GM21423 (cell line): ENCODE data around the gene FOXO3B.
"Not testable (repeated sequence)": the region's sequence is repeated elsewhere in the genome, so short reads cannot be mapped to it uniquely, and the experiment has no call there.

Experiments
- ATAC-seq: cut with Tn5 transposase; IDR thresholded peaks from one replicate; pipeline ENCODE4 v1.9.1; 2021; ENCODE audit warnings: mild to moderate bottlenecking, moderate library complexity; ENCODE audit not compliant: unreplicated experiment

The FOXO3B gene

GRCh38 chr17:18681767-18682571 lies at the start of gene FOXO3B:
Gene FOXO3B, minus strand, starts transcription at chr17:18682314. Its CDS starts 663 bp downstream, at chr17:18681651.
- ATAC-seq: peak; percentile 95

GRCh38 chr17:18723509-18723908 lies 41.4 kb upstream of the FOXO3B start:
- not testable (repeated sequence) for ATAC-seq

- ATAC-seq: not testable (repeated sequence)
These were observed 40.5 kb upstream of the FOXO3B start for GRCh38 chr17:18722612-18723011.

GRCh38 chr17:18721775-18722547 lies 39.8 kb upstream of the FOXO3B start:
- ATAC-seq: not testable (repeated sequence)

- ATAC-seq: not testable (repeated sequence)
These were observed 37.5 kb upstream of the FOXO3B start for GRCh38 chr17:18719428-18720110.

- ATAC-seq: not testable (repeated sequence)
These were observed 36.7 kb upstream of the FOXO3B start for GRCh38 chr17:18718643-18719427.

GRCh38 chr17:18712354-18712999 lies 30.4 kb upstream of the FOXO3B start:
- ATAC-seq: not testable (repeated sequence)

- ATAC-seq: not testable (repeated sequence)
These were observed 26.1 kb upstream of the FOXO3B start for GRCh38 chr17:18708215-18708614.

GRCh38 chr17:18705955-18706354 lies 23.8 kb upstream of the FOXO3B start:
- not testable (repeated sequence) for ATAC-seq

GRCh38 chr17:18698473-18699103 lies 16.5 kb upstream of the FOXO3B start:
- ATAC-seq: not testable (repeated sequence)

GRCh38 chr17:18695143-18695542 lies 13.0 kb upstream of the FOXO3B start:
- ATAC-seq: not testable (repeated sequence)

GRCh38 chr17:18682668-18683067 lies 554 bp upstream of the FOXO3B start:
- not testable (repeated sequence) for ATAC-seq

- ATAC-seq: not testable (repeated sequence)
These were observed 4.7 kb downstream of the FOXO3B start for GRCh38 chr17:18677381-18677780.

GRCh38 chr17:18676928-18677327 lies 5.2 kb downstream of the FOXO3B start:
- not testable (repeated sequence) for ATAC-seq

- ATAC-seq: not testable (repeated sequence)
These were observed 9.5 kb downstream of the FOXO3B start for GRCh38 chr17:18672395-18673227.

GRCh38 chr17:18668625-18669024 lies 13.5 kb downstream of the FOXO3B start:
- not testable (repeated sequence) for ATAC-seq

- not testable (repeated sequence) for ATAC-seq
These were observed 14.6 kb downstream of the FOXO3B start for GRCh38 chr17:18667535-18667934.

GRCh38 chr17:18666326-18666725 lies 15.8 kb downstream of the FOXO3B start:
- not testable (repeated sequence) for ATAC-seq
